Neural progenitor cell (in vitro differentiated cells): ENCODE measurements around the gene TMEM53. TPM values are rescaled to one million over a fixed set of nuclear protein-coding genes. Genes with fewer than 3 reads are reported as not detected.

Experiments
- DNase-seq: peaks from one replicate; pipeline ENCODE4 v3.0.0-alpha.2; 2016; ENCODE audit warnings: low spot score
- H2AFZ ChIP-seq: fragments of 200-600 bp; sonication (generic); replicated peaks from 2 replicates; pipeline ENCODE4 v1.6.1; 2016; ENCODE audit warnings: antibody characterized with exemption
- H3F3A ChIP-seq: fragments of 200-600 bp; sonication (generic); 2 replicates; pipeline ENCODE4 v1.6.1; 2016; ENCODE audit warnings: antibody characterized with exemption, low read depth
- H3K27ac ChIP-seq: fragments of 200-600 bp; sonication (generic); 2 replicates; pipeline ENCODE4 v1.5.1; 2016; ENCODE audit warnings: mild to moderate bottlenecking
- H3K27me3 ChIP-seq: fragments of 200-600 bp; sonication (generic); 2 replicates; pipeline ENCODE4 v1.6.1; 2016; ENCODE audit warnings: mild to moderate bottlenecking, moderate library complexity
- H3K36me3 ChIP-seq: fragments of 200-600 bp; sonication (generic); 2 replicates; pipeline ENCODE4 v1.5.1; 2016
- H3K4me1 ChIP-seq: fragments of 200-600 bp; sonication (generic); 2 replicates; pipeline ENCODE4 v1.6.1; 2016; ENCODE audit warnings: mixed run types
- H3K4me2 ChIP-seq: fragments of 200-600 bp; sonication (generic); 2 replicates; pipeline ENCODE4 v1.6.1; 2016
- H3K4me3 ChIP-seq: fragments of 200-600 bp; sonication (generic); 2 replicates; pipeline ENCODE4 v1.5.1; 2016
- H3K79me2 ChIP-seq: fragments of 200-600 bp; sonication (generic); 2 replicates; pipeline ENCODE4 v1.6.1; 2016; ENCODE audit warnings: low read depth
- H3K9ac ChIP-seq: fragments of 200-600 bp; sonication (generic); 2 replicates; pipeline ENCODE4 v1.6.1; 2016
- H3K9me3 ChIP-seq: fragments of 200-600 bp; sonication (generic); 2 replicates; pipeline ENCODE4 v1.5.1; 2016; ENCODE audit warnings: low read depth
- H4K20me1 ChIP-seq: fragments of 200-600 bp; sonication (generic); 2 replicates; pipeline ENCODE4 v1.6.1; 2016; ENCODE audit warnings: low read depth
- H3K27ac Mint-ChIP-seq: 3 replicates; pipeline ENCODE4 v1.8.0; 2021; ENCODE audit warnings: mixed read lengths
- H3K27me3 Mint-ChIP-seq: 2 replicates; pipeline ENCODE4 v1.8.0; 2022; ENCODE audit warnings: low read depth, mild to moderate bottlenecking, inconsistent platforms, moderate library complexity, mixed read lengths; ENCODE audit not compliant: insufficient read depth
- H3K36me3 Mint-ChIP-seq: 3 replicates; pipeline ENCODE4 v1.8.0; 2021; ENCODE audit warnings: mixed read lengths
- H3K4me1 Mint-ChIP-seq: 3 replicates; pipeline ENCODE4 v1.8.0; 2021; ENCODE audit warnings: mixed read lengths
- H3K4me3 Mint-ChIP-seq: 3 replicates; pipeline ENCODE4 v1.8.0; 2021; ENCODE audit warnings: mild to moderate bottlenecking, moderate library complexity, mixed read lengths
- H3K9me3 Mint-ChIP-seq: 3 replicates; pipeline ENCODE4 v1.8.0; 2020; ENCODE audit warnings: mixed read lengths
- CTCF ChIP-seq: fragments of 200-600 bp; sonication (generic); IDR thresholded peaks from 2 replicates; pipeline ENCODE4 v1.5.1; 2017; ENCODE audit warnings: antibody characterized with exemption, mild to moderate bottlenecking
- EZH2 ChIP-seq: fragments of 200-600 bp; sonication (generic); IDR thresholded peaks from 2 replicates; pipeline ENCODE4 v1.6.1; 2017; ENCODE audit warnings: antibody characterized with exemption, mild to moderate bottlenecking, moderate library complexity
- EZH2phosphoT487 ChIP-seq: fragments of 200-600 bp; sonication (generic); IDR thresholded peaks from 2 replicates; pipeline ENCODE4 v1.6.1; 2017; ENCODE audit warnings: antibody characterized with exemption
- total RNA-seq: library from RNA; depleted of rRNA; stranded (reverse); fragments of >200 nt; gene quantifications from 2 replicates; pipeline ENCODE4 v1.2.3, GENCODE V29; 2015; ENCODE audit warnings: low replicate concordance

Gene TMEM53
- total RNA-seq, 1 donor from 2014 or later: 5.0 TPM

DNA sequence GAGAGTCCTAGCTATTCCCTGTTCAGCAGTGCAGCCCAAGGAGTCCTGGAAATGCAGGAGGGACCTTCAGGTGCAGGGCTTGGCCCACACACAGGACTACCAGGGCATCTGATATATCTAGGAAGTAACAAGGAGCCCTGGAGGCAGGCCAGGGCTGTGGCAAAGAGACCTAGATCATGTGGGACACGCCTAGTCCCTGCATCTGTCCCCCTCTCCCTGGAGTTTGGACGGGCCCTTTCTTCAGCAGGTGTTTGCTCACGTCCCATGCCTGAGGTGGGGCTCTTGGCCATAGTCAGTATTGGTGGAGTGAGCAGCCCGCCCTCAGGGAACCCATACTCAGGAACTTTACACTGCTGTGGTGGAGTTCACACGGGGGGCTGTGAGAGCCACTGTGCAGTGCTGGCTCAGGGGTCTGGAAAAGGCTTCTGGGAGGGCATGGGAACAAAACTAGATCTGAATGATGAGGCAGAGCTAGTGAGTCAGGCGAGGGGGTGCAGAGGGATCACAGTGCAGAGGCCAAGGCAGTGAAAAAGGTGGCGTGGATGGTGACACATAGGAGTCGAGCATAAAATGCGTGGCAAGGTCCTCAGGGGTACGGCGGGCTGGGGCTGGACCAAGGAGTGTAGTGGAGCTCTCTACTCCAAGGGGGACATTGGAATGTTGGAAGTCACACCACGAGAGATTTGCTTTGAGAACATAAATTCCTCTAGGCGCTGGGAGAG, 25.6 kb downstream of the TMEM53 start:
- H3K36me3 ChIP-seq: no peaks in the 10 kb centered on the region
- H3K4me2 ChIP-seq: no peak overlapping the region
- no peak for DNase-seq
- no peak overlapping the region for H3K4me3 ChIP-seq
- no peaks in the 10 kb centered on the region for H3K79me2 ChIP-seq
- H3K27me3 ChIP-seq: no peaks in the 10 kb centered on the region
- Mint-ChIP-seq H3K4me3 (peak overlapping the region; percentile 44), H3K36me3 (peaks cover 27% of the 10 kb centered on the region), H3K27ac (peak overlapping the region; percentile 62), H3K4me1 (peaks cover 36% of the 10 kb centered on the region), H3K9me3 (no peaks in the 10 kb centered on the region), H3K27me3 (peaks cover 14% of the 10 kb centered on the region)
- H4K20me1 ChIP-seq: peaks cover 73% of the 10 kb centered on the region
- H3K9ac ChIP-seq: no peak overlapping the region
- TF ChIP-seq EZH2phosphoT487: no peak
- TF ChIP-seq CTCF: no peak
- no peak for TF ChIP-seq EZH2
- H3K4me1 ChIP-seq: peaks cover 19% of the 10 kb centered on the region
- H3F3A ChIP-seq: peaks cover 35% of the 10 kb centered on the region
- no peak overlapping the region for H2AFZ ChIP-seq
- no peaks in the 10 kb centered on the region for H3K9me3 ChIP-seq
- no peak overlapping the region for H3K27ac ChIP-seq

GRCh38 chr1:44647896-44648295, 26.4 kb downstream of the TMEM53 start:
- no peaks in the 10 kb centered on the region for H3K79me2 ChIP-seq
- peaks cover 35% of the 10 kb centered on the region for H3F3A ChIP-seq
- H3K27me3 ChIP-seq: no peaks in the 10 kb centered on the region
- H3K4me3 Mint-ChIP-seq: no peak overlapping the region
- no peaks in the 10 kb centered on the region for H3K36me3 ChIP-seq
- H3K36me3 Mint-ChIP-seq: peaks cover 32% of the 10 kb centered on the region
- H4K20me1 ChIP-seq: peaks cover 81% of the 10 kb centered on the region
- H3K27ac ChIP-seq: no peak overlapping the region
- H3K9me3 ChIP-seq: no peaks in the 10 kb centered on the region
- no peak overlapping the region for H3K27ac Mint-ChIP-seq
- H3K4me3 ChIP-seq: no peak overlapping the region
- no peak overlapping the region for H3K4me2 ChIP-seq
- TF ChIP-seq CTCF (no peak), EZH2phosphoT487 (no peak), EZH2 (no peak)
- H3K4me1 ChIP-seq: peaks cover 19% of the 10 kb centered on the region
- H3K27me3 Mint-ChIP-seq: peaks cover 10% of the 10 kb centered on the region
- no peak overlapping the region for H2AFZ ChIP-seq
- H3K4me1 Mint-ChIP-seq: peaks cover 37% of the 10 kb centered on the region
- H3K9ac ChIP-seq: no peak overlapping the region
- H3K9me3 Mint-ChIP-seq: no peaks in the 10 kb centered on the region
- no peak for DNase-seq

DNA sequence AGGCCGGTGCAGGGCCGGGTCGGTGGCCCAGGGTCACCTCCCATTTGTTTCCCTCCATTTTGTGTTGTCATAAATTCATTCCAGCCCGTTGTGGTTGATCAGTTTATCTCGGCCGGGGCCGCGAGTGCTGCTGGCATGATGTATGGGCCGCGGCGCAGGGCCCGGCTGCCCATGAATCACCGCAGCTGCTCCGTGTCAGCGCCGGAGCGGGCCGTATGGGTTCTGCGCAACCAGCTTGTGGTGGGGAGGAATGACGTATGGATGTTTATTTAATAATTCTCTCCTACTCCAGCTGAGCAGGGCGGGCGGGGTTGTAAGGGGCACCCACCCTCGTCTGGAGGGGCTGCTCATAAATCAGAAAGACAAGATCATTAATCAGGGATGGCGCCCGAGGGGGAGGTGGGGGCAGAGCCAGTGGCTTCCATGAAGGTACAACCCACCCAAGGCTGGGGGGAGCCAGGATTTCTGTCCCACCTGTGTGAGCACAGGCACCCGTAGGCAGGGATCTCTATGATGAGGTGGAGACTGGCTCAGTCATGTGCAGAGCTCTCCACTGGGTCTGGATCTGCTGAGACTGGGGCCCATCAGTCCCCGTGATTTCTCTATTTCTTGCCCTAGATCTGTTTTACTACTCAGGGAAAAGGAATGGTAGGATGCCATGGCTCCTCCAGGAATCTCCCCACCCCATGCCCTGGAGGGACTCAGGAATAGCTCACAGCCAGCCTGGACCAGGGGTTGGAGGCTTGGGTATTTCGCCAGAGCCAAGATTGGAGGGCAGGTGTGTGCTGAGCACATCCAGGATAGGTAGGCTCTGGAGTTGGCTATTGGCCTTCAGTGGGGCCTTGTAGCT, 27.8 kb downstream of the TMEM53 start:
- Mint-ChIP-seq H3K36me3 (peaks cover 38% of the 10 kb centered on the region), H3K9me3 (no peaks in the 10 kb centered on the region), H3K27ac (no peak overlapping the region), H3K27me3 (peaks cover 8% of the 10 kb centered on the region), H3K4me3 (no peak overlapping the region), H3K4me1 (peaks cover 34% of the 10 kb centered on the region)
- no peaks in the 10 kb centered on the region for H3K9me3 ChIP-seq
- peaks cover 77% of the 10 kb centered on the region for H4K20me1 ChIP-seq
- peaks cover 19% of the 10 kb centered on the region for H3K4me1 ChIP-seq
- peaks cover 25% of the 10 kb centered on the region for H3F3A ChIP-seq
- no peak overlapping the region for H2AFZ ChIP-seq
- H3K27ac ChIP-seq: no peak overlapping the region
- no peaks in the 10 kb centered on the region for H3K27me3 ChIP-seq
- peaks cover 5% of the 10 kb centered on the region for H3K79me2 ChIP-seq
- TF ChIP-seq EZH2 (no peak), CTCF (no peak), EZH2phosphoT487 (no peak)
- no peak overlapping the region for H3K9ac ChIP-seq
- H3K4me3 ChIP-seq: no peak overlapping the region
- DNase-seq: no peak
- no peak overlapping the region for H3K4me2 ChIP-seq
- H3K36me3 ChIP-seq: no peaks in the 10 kb centered on the region
